IPS-NIHi7 (cell line): ENCODE measurements around the gene CELSR2.
"Not testable (repeated sequence)": the region's sequence is repeated elsewhere in the genome, so short reads cannot be mapped to it uniquely, and the experiment has no call there.

Experiments used
- DNase-seq: peaks from one replicate; pipeline ENCODE4 v3.0.0; 2012; ENCODE audit warnings: mixed read lengths; ENCODE audit errors: extremely low spot score

Gene CELSR2

GRCh38 chr1:109248797-109249629 is at the start of gene CELSR2:
CELSR2 (plus strand) TSS chr1:109249539; CDS start chr1:109250080, 541 bp downstream.
- peak; percentile 92 for DNase-seq

- DNase-seq = no peak
Observed at GRCh38 chr1:109199710-109200109, 49.6 kb upstream of the CELSR2 start.

- DNase-seq = peak; percentile 89
Observed at GRCh38 chr1:109201123-109201703, 48.1 kb upstream of the CELSR2 start.

- no peak for DNase-seq
Observed at GRCh38 chr1:109204484-109204883, 44.9 kb upstream of the CELSR2 start.

- no peak for DNase-seq
Observed at GRCh38 chr1:109206339-109206738, 43.0 kb upstream of the CELSR2 start.

GRCh38 chr1:109207467-109208103 is 41.8 kb upstream of the CELSR2 start:
- no peak for DNase-seq

- no peak for DNase-seq
Observed at GRCh38 chr1:109208394-109208793, 40.9 kb upstream of the CELSR2 start.

GRCh38 chr1:109208836-109209463 is 40.4 kb upstream of the CELSR2 start:
- no peak for DNase-seq

GRCh38 chr1:109210058-109210457 is 39.3 kb upstream of the CELSR2 start:
- DNase-seq = no peak

- no peak for DNase-seq
Observed at GRCh38 chr1:109213345-109213823, 36.0 kb upstream of the CELSR2 start.

- DNase-seq = peak; percentile 96
Observed at GRCh38 chr1:109213824-109214693, 35.3 kb upstream of the CELSR2 start, which contains the start of gene SARS1. SARS1 (plus strand) TSS chr1:109213918; CDS start chr1:109213993, 75 bp downstream.

- peak; percentile 33 for DNase-seq
Observed at GRCh38 chr1:109214695-109215623, 34.4 kb upstream of the CELSR2 start.

GRCh38 chr1:109216662-109217061 is 32.7 kb upstream of the CELSR2 start:
- DNase-seq = no peak

- DNase-seq = no peak
Observed at GRCh38 chr1:109218516-109218915, 30.8 kb upstream of the CELSR2 start.

- DNase-seq = not testable (repeated sequence)
Observed at GRCh38 chr1:109221201-109221600, 28.1 kb upstream of the CELSR2 start.

- no peak for DNase-seq
Observed at GRCh38 chr1:109225308-109225707, 24.0 kb upstream of the CELSR2 start.

GRCh38 chr1:109225711-109226445 is 23.5 kb upstream of the CELSR2 start:
- DNase-seq = no peak

- DNase-seq = no peak
Observed at GRCh38 chr1:109228167-109228566, 21.2 kb upstream of the CELSR2 start.

GRCh38 chr1:109229531-109230127 is 19.7 kb upstream of the CELSR2 start:
- peak; percentile 87 for DNase-seq
